Calu3 (cell line): ENCODE results near the gene MICALL2. TPM values are rescaled to one million over a fixed set of nuclear protein-coding genes. Genes with fewer than 3 reads are reported as not detected.
A peak's percentile ranks its signal among the peaks of the same experiment; 100 is the strongest.

Source experiments
- BruUV-seq: library from RNA; stranded (reverse); fragments of 400-500 nt; replicated peaks from 2 replicates; lab custom pipeline; 2021; lab: Mats Ljungman, UMichigan
- CTCF ChIA-PET: fragments of 300-600 bp; sonication (Branson Sonifier 250); formaldehyde crosslinking; loops from one replicate; lab custom pipeline; 2022; ENCODE audit warnings: antibody characterized with exemption; lab: Charles Lee
- DNase-seq: peaks from one replicate; pipeline ENCODE4 v3.0.0; 2022
- H3K27ac Mint-ChIP-seq: one replicate; pipeline ENCODE4 v1.8.0; 2022; ENCODE audit warnings: mixed read lengths; ENCODE audit not compliant: unreplicated experiment
- H3K27me3 Mint-ChIP-seq: one replicate; pipeline ENCODE4 v1.8.0; 2022; ENCODE audit warnings: mixed read lengths; ENCODE audit not compliant: unreplicated experiment
- H3K36me3 Mint-ChIP-seq: one replicate; pipeline ENCODE4 v1.8.0; 2022; ENCODE audit warnings: mild to moderate bottlenecking, moderate library complexity, mixed read lengths; ENCODE audit not compliant: insufficient read depth, unreplicated experiment
- H3K4me1 Mint-ChIP-seq: one replicate; pipeline ENCODE4 v1.8.0; 2022; ENCODE audit warnings: mild to moderate bottlenecking, low read depth, mixed read lengths; ENCODE audit not compliant: unreplicated experiment
- H3K4me3 Mint-ChIP-seq: one replicate; pipeline ENCODE4 v1.8.0; 2022; ENCODE audit warnings: mild to moderate bottlenecking, low read depth, moderate library complexity, mixed read lengths; ENCODE audit not compliant: unreplicated experiment
- H3K9me3 Mint-ChIP-seq: one replicate; pipeline ENCODE4 v1.8.0; 2022; ENCODE audit warnings: low read depth, mixed read lengths; ENCODE audit not compliant: unreplicated experiment
- CTCF ChIP-seq: fragments of 200-600 bp; IDR thresholded peaks from one replicate; pipeline ENCODE4 v1.8.0; 2022; ENCODE audit warnings: antibody characterized with exemption; ENCODE audit not compliant: unreplicated experiment
- intact Hi-C: fragments of 100-400 bp; cut with micrococcal nuclease; formaldehyde crosslinking; loops from one replicate; pipeline ENCODE4 v1.10.0; 2022; ENCODE audit not compliant: unreplicated experiment
- total RNA-seq: library from RNA; stranded (reverse); gene quantifications from 2 replicates; pipeline ENCODE4 v1.2.3, GENCODE V29; 2022

MICALL2 gene
- total RNA-seq, 1 experiment from 2014 or later: 162 TPM

- Mint-ChIP-seq H3K4me1 (peaks cover 38% of the 10 kb centered on the region), H3K4me3 (peak overlapping the region; percentile 83), H3K36me3 (peaks cover 62% of the 10 kb centered on the region), H3K27ac (no peak overlapping the region), H3K27me3 (no peaks in the 10 kb centered on the region), H3K9me3 (no peaks in the 10 kb centered on the region)
- TF ChIP-seq CTCF: no peak
- BruUV-seq: no TSS peak
- CTCF ChIA-PET: no interaction called here
- no peak for DNase-seq
- intact Hi-C loops: no loop called here
These were observed 7.1 kb downstream of the MICALL2 start for GRCh38 chr7:1452205-1452604.

- TF ChIP-seq CTCF: no peak
- CTCF ChIA-PET: interaction anchor here (0.5 kb wide), 1 partner anchor 193 kb away, joined by 3 read pairs; no protein-coding TSS in a partner anchor
- DNase-seq: no peak
- no peak overlapping the region for H3K4me3 Mint-ChIP-seq
- BruUV-seq: no TSS peak
- H3K27me3 Mint-ChIP-seq: no peaks in the 10 kb centered on the region
- H3K4me1 Mint-ChIP-seq: peaks cover 29% of the 10 kb centered on the region
- no peaks in the 10 kb centered on the region for H3K9me3 Mint-ChIP-seq
- peaks cover 59% of the 10 kb centered on the region for H3K36me3 Mint-ChIP-seq
- intact Hi-C loops: no loop called here
- H3K27ac Mint-ChIP-seq: no peak overlapping the region
These were observed 8.3 kb downstream of the MICALL2 start for GRCh38 chr7:1450987-1451386.

GRCh38 chr7:1450431-1450830, 8.8 kb downstream of the MICALL2 start:
- Mint-ChIP-seq H3K36me3 (peaks cover 57% of the 10 kb centered on the region), H3K4me3 (no peak overlapping the region), H3K27ac (no peak overlapping the region), H3K9me3 (no peaks in the 10 kb centered on the region), H3K27me3 (no peaks in the 10 kb centered on the region), H3K4me1 (peaks cover 23% of the 10 kb centered on the region)
- CTCF ChIA-PET: no interaction called here
- intact Hi-C loops: no loop called here
- no peak for TF ChIP-seq CTCF
- no TSS peak for BruUV-seq
- DNase-seq: no peak

- Mint-ChIP-seq H3K36me3 (peaks cover 57% of the 10 kb centered on the region), H3K9me3 (no peaks in the 10 kb centered on the region), H3K27ac (no peak overlapping the region), H3K27me3 (no peaks in the 10 kb centered on the region), H3K4me1 (peaks cover 21% of the 10 kb centered on the region), H3K4me3 (no peak overlapping the region)
- intact Hi-C loops: no loop called here
- TF ChIP-seq CTCF: no peak
- no peak for DNase-seq
- CTCF ChIA-PET: no interaction called here
- no TSS peak for BruUV-seq
These were observed 9.3 kb downstream of the MICALL2 start for GRCh38 chr7:1449951-1450350.
